Left renal pelvis (tissue), 4 donors: ENCODE results near the gene ARL16. TPM values are rescaled to one million over a fixed set of nuclear protein-coding genes. Genes with fewer than 3 reads are reported as not detected.
"Not testable (repeated sequence)": the region's sequence is repeated elsewhere in the genome, so short reads cannot be mapped to it uniquely, and the experiment has no call there.

Experiments used
- DNase-seq, 4 donors: peaks; one replicate each; pipeline ENCODE4 v3.0.0-alpha.2; 2013; ENCODE audit warnings: low read depth in 4 of 4, low spot score in 3 of 4
- polyA plus RNA-seq, 4 donors: library from polyadenylated mRNA; unstranded; fragments of 120-200 nt; gene quantifications; one replicate each; pipeline ENCODE4 v1.2.1, GENCODE V29; 2013; ENCODE audit not compliant: insufficient read length in 4 of 4

ARL16 gene
- polyA plus RNA-seq, 4 donors = 34.7 to 52.6 (median 43.6) TPM

GRCh38 chr17:81696218-81696941, 12.8 kb upstream of the ARL16 start:
- DNase-seq = no peak

- no peak for DNase-seq
These were observed 12.2 kb upstream of the ARL16 start for GRCh38 chr17:81695801-81696200.

GRCh38 chr17:81695211-81695610, 11.6 kb upstream of the ARL16 start:
- DNase-seq = no peak

- no peak for DNase-seq
These were observed 11.2 kb upstream of the ARL16 start for GRCh38 chr17:81694810-81695209.

- DNase-seq = no peak
These were observed 10.1 kb upstream of the ARL16 start for GRCh38 chr17:81693509-81694210.

DNA sequence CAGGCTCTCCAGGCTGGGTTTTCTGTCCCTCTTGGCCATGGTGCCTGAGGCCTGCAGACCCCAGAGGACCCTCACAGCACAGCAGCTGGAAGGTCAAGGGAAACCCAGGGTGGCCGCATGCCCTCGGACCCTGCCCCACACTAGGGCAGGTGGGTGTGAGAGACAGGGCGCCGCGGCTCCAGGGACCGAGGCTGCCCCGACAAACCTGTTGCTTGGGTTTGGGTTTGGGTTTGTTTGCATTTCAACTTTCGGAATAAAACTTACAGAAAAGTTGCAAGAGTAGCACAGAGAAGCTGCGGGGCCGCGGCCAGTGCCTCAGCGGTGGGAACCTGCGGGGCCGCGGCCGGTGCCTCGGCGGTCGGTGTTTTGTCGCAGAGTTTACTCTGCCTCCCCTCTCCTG, 8.0 kb upstream of the ARL16 start:
- DNase-seq = no peak

DNA sequence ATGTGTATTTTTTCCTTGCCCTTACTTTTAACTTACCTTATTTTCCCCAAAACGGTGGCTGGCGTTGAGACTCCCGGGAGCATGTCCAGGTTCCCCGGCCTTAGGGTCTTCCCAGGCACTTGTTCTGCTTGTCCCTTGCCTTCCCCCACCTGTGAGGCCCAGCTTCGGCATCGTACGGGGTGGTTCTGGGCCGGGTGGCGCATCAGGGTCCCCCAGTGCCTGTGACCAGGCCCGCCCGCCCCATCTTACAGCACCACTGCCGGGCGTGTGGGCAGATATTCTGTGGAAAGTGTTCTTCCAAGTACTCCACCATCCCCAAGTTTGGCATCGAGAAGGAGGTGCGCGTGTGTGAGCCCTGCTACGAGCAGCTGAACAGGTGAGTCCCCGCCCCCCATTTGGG, 7.6 kb upstream of the ARL16 start:
- DNase-seq = no peak

- DNase-seq = no peak
These were observed 7.0 kb upstream of the ARL16 start for GRCh38 chr17:81690549-81690948.

DNA sequence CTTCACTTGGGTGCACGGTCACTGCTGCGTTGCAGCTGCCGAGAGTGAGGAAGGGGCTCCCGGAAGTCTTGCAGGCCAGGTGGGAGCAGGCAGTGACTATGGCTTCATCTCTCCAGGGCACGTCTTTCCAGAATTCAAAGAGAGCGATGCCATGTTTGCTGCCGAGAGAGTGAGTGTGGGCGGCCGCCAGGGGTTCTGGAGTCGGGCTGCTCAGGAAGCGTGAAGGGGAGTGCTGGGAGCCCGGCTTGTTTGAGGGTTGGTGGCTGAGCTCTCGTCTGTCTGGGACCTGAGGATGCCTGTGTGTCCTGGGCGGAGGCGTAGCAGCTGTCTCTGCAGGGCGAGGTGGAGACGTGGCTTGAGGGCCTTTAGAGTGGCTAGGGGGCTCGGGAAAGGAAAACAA, 6.5 kb upstream of the ARL16 start:
- DNase-seq = no peak

DNA sequence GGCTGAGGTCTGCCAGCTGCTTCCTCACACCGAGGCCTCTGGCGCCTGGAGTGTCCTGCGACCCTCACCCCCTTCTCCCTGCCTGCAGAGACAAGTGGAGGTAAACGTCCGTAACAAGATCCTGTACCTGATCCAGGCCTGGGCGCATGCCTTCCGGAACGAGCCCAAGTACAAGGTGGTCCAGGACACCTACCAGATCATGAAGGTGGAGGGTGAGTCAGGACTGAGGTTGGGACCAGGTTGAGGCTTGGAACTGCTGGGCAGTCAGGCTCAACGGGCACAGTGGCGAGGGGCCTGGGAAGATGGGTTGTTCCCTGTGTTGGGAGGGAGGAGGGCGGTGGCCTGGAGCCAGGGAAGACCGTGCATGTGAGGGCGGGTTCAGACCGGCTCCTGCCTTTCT, 5.0 kb upstream of the ARL16 start:
- DNase-seq = no peak

GRCh38 chr17:81687770-81688541, 4.4 kb upstream of the ARL16 start:
- DNase-seq = no peak

DNA sequence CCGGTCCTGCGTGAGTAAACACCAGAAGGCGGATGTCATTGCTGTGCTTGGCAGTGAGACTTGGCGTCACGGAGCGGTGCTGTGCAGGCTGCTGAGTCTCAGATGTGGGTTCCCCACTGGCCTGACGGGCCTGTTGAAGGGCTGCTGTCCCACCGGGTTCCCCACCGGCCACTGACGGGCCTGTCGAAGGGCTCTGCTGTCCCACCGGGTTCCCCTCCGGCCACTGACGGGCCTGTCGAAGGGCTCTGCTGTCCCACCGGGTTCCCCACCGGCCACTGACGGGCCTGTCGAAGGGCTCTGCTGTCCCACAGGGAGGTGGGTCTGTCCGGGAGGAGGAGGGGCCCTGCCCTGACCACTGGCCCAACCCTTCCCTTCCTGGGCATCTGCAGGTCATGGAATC, 3.0 kb upstream of the ARL16 start:
- DNase-seq = no peak

DNA sequence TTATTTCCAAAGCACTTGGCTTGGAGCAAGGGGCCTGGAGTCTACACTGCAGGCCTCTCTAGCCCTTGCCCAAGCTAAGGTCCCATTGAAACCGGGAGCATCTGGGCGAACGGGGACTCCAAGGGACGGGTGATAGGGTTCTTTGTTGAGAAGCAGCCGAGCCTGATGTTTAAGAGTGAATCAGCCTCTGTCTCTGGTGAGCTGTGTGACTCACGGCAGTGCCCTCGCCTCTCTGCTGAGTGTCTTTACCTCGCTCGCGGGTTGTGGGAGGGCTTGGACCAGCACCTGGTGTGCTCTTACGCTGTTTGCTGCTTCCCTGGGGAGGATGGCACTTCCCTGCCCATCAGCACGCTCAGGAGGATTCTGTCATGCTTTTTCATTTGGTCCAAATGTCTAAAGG, 1.5 kb upstream of the ARL16 start:
- no peak for DNase-seq

DNA sequence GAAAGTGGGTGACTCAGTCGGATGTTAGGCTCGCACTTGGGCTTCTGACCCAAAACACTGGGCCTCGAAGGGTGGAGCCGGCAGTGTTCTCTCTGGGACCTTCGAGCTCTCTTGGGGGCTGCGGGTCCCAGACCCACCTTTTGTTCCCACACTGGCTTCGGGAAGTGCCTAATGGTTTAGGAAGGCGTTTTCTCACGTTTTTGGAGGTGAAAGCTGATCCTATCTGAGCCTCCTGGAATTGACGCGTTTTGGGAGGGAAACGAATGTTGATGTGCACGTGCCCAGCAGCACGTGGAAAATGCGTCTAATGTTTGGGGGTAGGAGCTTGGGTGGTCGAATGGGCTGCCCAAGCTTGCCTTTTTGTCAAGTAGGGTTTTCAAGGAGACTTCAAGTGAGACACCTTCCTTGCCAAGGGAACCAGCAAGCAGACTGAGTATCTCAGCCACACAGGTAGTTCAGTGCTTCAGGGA, 880 bp upstream of the ARL16 start:
- no peak for DNase-seq

DNA sequence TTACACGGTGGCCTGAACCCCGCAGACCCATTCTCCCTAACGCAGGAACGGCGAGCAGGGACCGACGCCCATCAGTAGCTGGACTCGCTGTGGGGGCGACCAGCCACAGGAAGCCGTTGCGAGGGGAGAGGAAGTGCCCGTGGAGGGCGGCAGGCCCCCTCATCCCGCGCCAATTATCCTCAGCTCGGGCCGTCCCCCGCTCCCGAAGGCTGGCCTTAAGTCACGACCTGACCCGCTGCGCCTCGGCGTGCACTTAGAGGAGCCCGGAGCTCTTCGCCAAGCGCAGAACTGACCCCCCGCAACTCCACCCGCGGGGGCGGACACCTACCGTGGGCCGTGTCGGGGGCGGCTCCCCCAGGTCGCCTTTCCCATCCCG, 401 bp downstream of the ARL16 start:
- DNase-seq = no peak

DNA sequence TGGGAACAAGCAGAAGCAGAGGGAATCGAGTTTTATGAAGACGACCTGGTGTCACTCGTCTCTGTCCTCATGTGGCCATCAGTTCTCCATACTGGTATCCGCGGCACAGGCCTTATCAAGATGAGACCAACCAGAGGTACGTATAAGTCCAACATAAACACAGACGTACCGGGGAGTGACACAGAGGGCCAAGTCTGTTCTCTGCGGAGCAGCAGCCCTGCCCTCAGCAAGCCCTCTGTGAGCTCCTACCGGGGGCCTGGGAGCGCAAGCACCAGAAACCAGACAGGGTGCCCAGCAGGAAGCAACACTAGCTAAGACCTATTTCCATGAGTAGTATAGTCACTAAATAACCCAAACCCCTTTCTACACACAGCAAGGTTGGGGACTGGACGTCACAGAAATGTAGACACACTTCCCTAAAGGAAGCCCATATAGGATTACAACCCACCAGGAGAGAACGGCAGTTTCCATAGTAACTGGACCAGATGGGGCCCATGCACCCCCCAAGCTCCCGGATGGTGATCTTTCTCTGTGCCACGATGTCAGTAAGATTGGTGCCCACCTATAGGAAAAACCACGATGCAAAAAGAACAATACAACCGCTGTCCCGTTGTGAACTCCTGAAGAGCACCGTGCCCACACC, 911 bp downstream of the ARL16 start:
- DNase-seq = no peak

DNA sequence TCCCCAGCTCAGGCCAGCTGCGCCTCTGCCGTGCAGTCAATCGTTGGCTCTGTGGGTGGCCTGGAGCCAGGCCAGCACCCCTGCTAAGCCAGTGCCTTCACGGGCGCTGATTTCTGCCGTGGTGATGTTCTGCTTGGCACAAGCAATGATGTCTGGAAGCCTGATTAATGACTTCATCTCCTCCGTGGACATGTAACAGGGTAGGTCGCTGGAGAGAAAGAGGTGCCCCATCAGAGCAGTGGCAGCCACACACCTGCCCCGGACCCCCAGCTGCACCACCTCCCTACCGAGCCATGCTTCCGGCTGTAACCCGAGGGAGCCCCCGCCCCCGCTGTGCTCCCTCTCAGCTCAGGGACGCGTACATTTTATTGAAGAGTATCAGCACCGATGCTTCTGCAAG, 1.9 kb downstream of the ARL16 start:
- DNase-seq = no peak

DNA sequence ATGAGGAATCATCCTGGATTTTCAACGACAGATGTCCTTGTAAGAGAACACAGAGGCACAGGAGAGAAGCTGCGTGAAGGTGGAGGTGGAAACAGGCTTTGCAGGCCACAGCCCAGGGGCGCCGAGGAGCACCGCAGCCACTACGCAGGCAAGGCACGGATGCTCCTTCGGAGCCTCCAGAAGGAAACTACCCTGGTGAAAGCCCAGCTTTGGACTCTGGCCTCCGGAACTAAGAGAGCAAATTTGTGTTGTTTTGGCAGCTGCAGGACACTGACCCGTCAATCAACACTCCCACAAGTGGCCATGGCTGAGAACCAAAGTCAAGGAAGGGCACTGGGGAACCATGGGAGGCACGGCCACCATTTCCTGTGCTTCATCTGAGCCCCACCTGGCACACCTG, 3.4 kb downstream of the ARL16 start:
- DNase-seq = no peak

DNA sequence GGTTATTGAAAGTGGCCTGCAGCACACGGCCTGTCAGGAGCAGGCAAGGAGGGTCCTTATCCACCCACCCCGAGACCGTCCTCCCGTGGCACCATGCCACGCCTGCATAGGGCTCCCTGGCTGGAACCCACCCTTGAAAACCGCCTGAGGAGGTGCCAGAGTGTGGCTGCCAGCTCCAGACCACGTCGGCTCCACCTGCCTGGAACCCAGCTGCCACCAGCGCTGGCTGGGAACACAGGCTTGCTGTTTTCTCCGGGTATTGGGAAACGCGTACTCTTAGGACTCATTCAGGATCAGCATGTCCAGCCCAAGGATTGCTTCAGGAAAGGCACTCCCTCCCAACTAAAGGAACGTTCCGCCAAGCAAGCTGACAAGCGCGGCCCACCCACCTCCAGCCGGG, 6.7 kb downstream of the ARL16 start:
- DNase-seq = no peak

DNA sequence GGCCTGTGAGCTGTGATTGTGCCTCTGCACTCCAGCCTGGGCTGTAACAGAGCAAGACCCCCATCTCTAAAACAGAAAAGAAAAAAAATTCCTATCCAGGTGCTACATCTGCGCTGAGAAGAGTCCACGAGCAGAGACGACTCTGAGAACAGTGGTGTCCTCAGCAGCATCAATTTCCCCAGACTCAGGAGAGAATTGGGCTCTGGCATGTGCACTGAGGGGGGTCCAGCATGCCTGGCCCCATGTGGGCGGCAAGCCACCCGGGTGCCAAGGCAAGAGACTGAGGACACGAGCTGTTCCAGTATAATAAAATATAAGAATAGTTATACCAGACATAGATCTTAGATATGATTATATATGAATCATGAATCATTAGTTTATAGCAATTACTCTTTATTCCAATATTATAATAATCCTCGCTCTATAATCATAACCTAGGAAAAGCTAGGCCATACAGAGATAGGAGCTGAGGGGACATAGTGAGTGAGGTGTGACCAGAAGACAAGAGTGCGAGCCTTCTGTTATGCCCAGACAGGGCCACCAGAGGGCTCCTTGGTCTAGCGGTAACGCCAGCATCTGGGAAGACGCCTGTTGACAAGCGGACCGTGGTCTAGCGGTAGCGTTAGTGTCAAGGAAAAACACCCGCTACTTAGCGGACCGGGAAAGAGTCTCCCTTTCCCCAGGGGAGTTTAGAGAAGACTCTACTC, 7.9 kb downstream of the ARL16 start:
- DNase-seq = not testable (repeated sequence)
